22Rv1 (cell line): ENCODE data around the gene PTPRE.

Experiments used
- ZFX ChIP-seq: fragments of 450-650 bp; IDR thresholded peaks from 2 replicates; pipeline ENCODE4 v1.6.1; 2017; ENCODE audit warnings: antibody characterized with exemption, borderline replicate concordance
- TF ChIP-seq, protein P1 (sequence below): fragments of 450-650 bp; IDR thresholded peaks from 2 replicates; pipeline ENCODE4 v1.5.1; 2017; ENCODE audit warnings: mild to moderate bottlenecking

GRCh38 chr10:127899766-127900387 is 7.0 kb upstream of the PTPRE start:
- TF ChIP-seq, protein P1, sequence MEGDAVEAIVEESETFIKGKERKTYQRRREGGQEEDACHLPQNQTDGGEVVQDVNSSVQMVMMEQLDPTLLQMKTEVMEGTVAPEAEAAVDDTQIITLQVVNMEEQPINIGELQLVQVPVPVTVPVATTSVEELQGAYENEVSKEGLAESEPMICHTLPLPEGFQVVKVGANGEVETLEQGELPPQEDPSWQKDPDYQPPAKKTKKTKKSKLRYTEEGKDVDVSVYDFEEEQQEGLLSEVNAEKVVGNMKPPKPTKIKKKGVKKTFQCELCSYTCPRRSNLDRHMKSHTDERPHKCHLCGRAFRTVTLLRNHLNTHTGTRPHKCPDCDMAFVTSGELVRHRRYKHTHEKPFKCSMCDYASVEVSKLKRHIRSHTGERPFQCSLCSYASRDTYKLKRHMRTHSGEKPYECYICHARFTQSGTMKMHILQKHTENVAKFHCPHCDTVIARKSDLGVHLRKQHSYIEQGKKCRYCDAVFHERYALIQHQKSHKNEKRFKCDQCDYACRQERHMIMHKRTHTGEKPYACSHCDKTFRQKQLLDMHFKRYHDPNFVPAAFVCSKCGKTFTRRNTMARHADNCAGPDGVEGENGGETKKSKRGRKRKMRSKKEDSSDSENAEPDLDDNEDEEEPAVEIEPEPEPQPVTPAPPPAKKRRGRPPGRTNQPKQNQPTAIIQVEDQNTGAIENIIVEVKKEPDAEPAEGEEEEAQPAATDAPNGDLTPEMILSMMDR, result no peak
- no peak for TF ChIP-seq ZFX
